CD4-positive, alpha-beta memory T cell (primary cell): Measurements from ENCODE around the gene FXR2. TPM values are rescaled to one million over a fixed set of nuclear protein-coding genes. Genes with fewer than 3 reads are reported as not detected.

Experiments
- CTCF ChIA-PET: fragments of 350-600 bp; sonication (Branson Sonifier 250); formaldehyde crosslinking; loops from one replicate; lab custom pipeline; 2021; ENCODE audit warnings: inconsistent platforms; ENCODE audit not compliant: partially characterized antibody; lab: Charles Lee
- POLR2A ChIA-PET: fragments of 350-600 bp; sonication (Branson Sonifier 250); formaldehyde crosslinking; loops from one replicate; lab custom pipeline; 2021; ENCODE audit not compliant: partially characterized antibody; lab: Charles Lee
- DNase-seq, 5 donors: peaks; one replicate each; pipeline versions ENCODE4 v3.0.0 to v3.0.0-alpha.2; 2020 to 2022; ENCODE audit warnings: mixed read lengths in 1 of 5
- H3K27ac ChIP-seq: one replicate; pipeline ENCODE4 v1.7.0; 2013; ENCODE audit warnings: low read depth, low read length
- H3K27me3 ChIP-seq: 2 replicates; pipeline ENCODE4 v1.7.0; 2013; ENCODE audit warnings: mild to moderate bottlenecking, low read length, moderate library complexity; ENCODE audit not compliant: insufficient read depth
- H3K36me3 ChIP-seq: 2 replicates; pipeline ENCODE4 v1.7.0; 2013; ENCODE audit warnings: mild to moderate bottlenecking, low read length, moderate library complexity; ENCODE audit not compliant: insufficient read depth
- H3K4me1 ChIP-seq: 2 replicates; pipeline ENCODE4 v1.7.0; 2013; ENCODE audit warnings: mild to moderate bottlenecking, low read length, moderate library complexity; ENCODE audit not compliant: insufficient read depth
- H3K4me3 ChIP-seq, 2 donors: one replicate each; pipeline ENCODE4 v1.7.0; 2013; ENCODE audit warnings: low read length in 2 of 2, mild to moderate bottlenecking in 1 of 2
- H3K9me3 ChIP-seq, 2 donors: one replicate each; pipeline ENCODE4 v1.7.0; 2013; ENCODE audit warnings: low read length in 2 of 2, control low read depth in 1 of 2; ENCODE audit not compliant: control insufficient read depth in 1 of 2
- H3K27ac Mint-ChIP-seq, 7 donors: one replicate each; pipeline ENCODE4 v1.8.0; 2020 to 2021; ENCODE audit warnings: mixed read lengths in 7 of 7, mild to moderate bottlenecking in 6 of 7, inconsistent platforms in 3 of 7, moderate library complexity in 3 of 7
- H3K27me3 Mint-ChIP-seq, 2 donors: one replicate each; pipeline ENCODE4 v1.8.0; 2020 to 2021; ENCODE audit warnings: mixed read lengths in 2 of 2
- H3K36me3 Mint-ChIP-seq, 2 donors: one replicate each; pipeline ENCODE4 v1.8.0; 2020 to 2021; ENCODE audit warnings: mixed read lengths in 2 of 2, inconsistent platforms in 1 of 2, mild to moderate bottlenecking in 1 of 2
- H3K4me1 Mint-ChIP-seq, 4 donors: one replicate each; pipeline ENCODE4 v1.8.0; 2020 to 2021; ENCODE audit warnings: mixed read lengths in 4 of 4, mild to moderate bottlenecking in 1 of 4
- H3K4me3 Mint-ChIP-seq, 8 donors: one replicate each; pipeline ENCODE4 v1.8.0; 2020 to 2021; ENCODE audit warnings: mixed read lengths in 8 of 8, mild to moderate bottlenecking in 7 of 8, moderate library complexity in 6 of 8, inconsistent platforms in 3 of 8
- H3K9me3 Mint-ChIP-seq, 8 donors: one replicate each; pipeline ENCODE4 v1.8.0; 2020 to 2021; ENCODE audit warnings: mixed read lengths in 8 of 8, mild to moderate bottlenecking in 5 of 8, inconsistent platforms in 3 of 8, moderate library complexity in 1 of 8
- intact Hi-C: fragments of 100-400 bp; cut with micrococcal nuclease; formaldehyde crosslinking; loops from one replicate; pipeline ENCODE4 v1.15.1; 2023
- polyA plus RNA-seq, 2 donors: library from polyadenylated mRNA; unstranded; fragments of 300-500 nt; fragmentation: Illumina TruSeq; gene quantifications; one replicate each; pipeline ENCODE4 v1.2.3, GENCODE V29; 2021
- total RNA-seq, 2 experiments: library from RNA; stranded (reverse); gene quantifications; one replicate each; pipeline ENCODE4 v1.2.3, GENCODE V29; 2021

FXR2 gene
- total and polyA plus RNA-seq, 4 experiments from 2014 or later, result 9.2 to 46.6 (median 31.4) TPM

- intact Hi-C loops, result no loop called here
- Histone ChIP-seq H3K27ac (no peak overlapping the region), H3K36me3 (no peaks in the 10 kb centered on the region), H3K9me3 (no peaks in the 10 kb centered on the region), H3K27me3 (peaks cover 13% of the 10 kb centered on the region), H3K4me3 (no peak overlapping the region), H3K4me1 (peaks cover 20% of the 10 kb centered on the region)
- ChIA-PET POLR2A (interaction anchor here (0.7 to 2.6 kb wide), 4 partner anchors 24 to 91 kb away, joined by 3 to 55 read pairs (median 10); partner anchors contain the start of genes FXR2, SAT2, TP53 and WRAP53), CTCF (interaction anchor here (0.7 to 2.5 kb wide), 6 partner anchors 19 to 67 kb away, joined by 3 to 6 read pairs (median 4); partner anchors contain the start of genes FXR2, TP53 and WRAP53)
- no peak for DNase-seq
- Mint-ChIP-seq H3K36me3 (no peaks in the 10 kb centered on the region), H3K27ac (no peak overlapping the region), H3K4me3 (peak overlapping the region in 7 of 8 donors; percentile 42 to 73 (median 63)), H3K9me3 (peaks cover 0 to 4% (median 0%) of the 10 kb centered on the region in 8 donors), H3K4me1 (peaks cover 10 to 16% (median 13%) of the 10 kb centered on the region in 4 donors), H3K27me3 (peaks cover 12 to 25% of the 10 kb centered on the region in 2 donors)
These were observed 37.1 kb upstream of the FXR2 start for GRCh38 chr17:7651665-7652387.

GRCh38 chr17:7651097-7651664 is 36.5 kb upstream of the FXR2 start:
- H3K9me3 ChIP-seq, result no peaks in the 10 kb centered on the region
- Mint-ChIP-seq H3K27ac (peak overlapping the region in 5 of 7 donors; percentile 41 to 92 (median 49)), H3K27me3 (peaks cover 15 to 28% of the 10 kb centered on the region in 2 donors), H3K4me3 (peak overlapping the region; percentile 78 to 86 (median 84)), H3K36me3 (no peaks in the 10 kb centered on the region), H3K4me1 (peaks cover 10 to 16% (median 13%) of the 10 kb centered on the region in 4 donors), H3K9me3 (peaks cover 0 to 4% (median 0%) of the 10 kb centered on the region in 8 donors)
- no peak overlapping the region for H3K27ac ChIP-seq
- POLR2A ChIA-PET, result interaction anchor here (0.7 to 2.6 kb wide), 5 partner anchors 23 to 417 kb away, joined by 3 to 55 read pairs (median 9); partner anchors contain the start of genes DVL2, FXR2, SAT2 and TP53
- H3K4me3 ChIP-seq, result peak overlapping the region; percentile 29 to 46
- peaks cover 13% of the 10 kb centered on the region for H3K27me3 ChIP-seq
- no peaks in the 10 kb centered on the region for H3K36me3 ChIP-seq
- CTCF ChIA-PET, result interaction anchor here (0.7 to 2.5 kb wide), 8 partner anchors 8 to 66 kb away, joined by 3 to 6 read pairs (median 4); partner anchors contain the start of genes FXR2, TP53 and WRAP53
- no peak for DNase-seq
- peaks cover 20% of the 10 kb centered on the region for H3K4me1 ChIP-seq
- intact Hi-C loops, result no loop called here

GRCh38 chr17:7650509-7651096 is 35.9 kb upstream of the FXR2 start, which contains the start of gene ATP1B2:
ATP1B2 (plus strand) TSS chr17:7650926; CDS start chr17:7651519, 593 bp downstream.
- Mint-ChIP-seq H3K27ac (peak within 1 kb of the TSS in 6 of 7 donors; percentile 45 to 92 (median 59)), H3K4me1 (peaks cover 10 to 16% (median 13%) of the 10 kb centered on the region in 4 donors), H3K4me3 (peak within 1 kb of the TSS; percentile 84 to 92 (median 90)), H3K27me3 (peaks cover 17 to 29% of the 10 kb centered on the region in 2 donors), H3K9me3 (peaks cover 0 to 4% (median 0%) of the 10 kb centered on the region in 8 donors), H3K36me3 (no peaks in the 10 kb centered on the region)
- Histone ChIP-seq H3K9me3 (no peaks in the 10 kb centered on the region), H3K27ac (no peak within 1 kb of the TSS), H3K27me3 (peaks cover 13% of the 10 kb centered on the region), H3K4me3 (peak within 1 kb of the TSS; percentile 39 to 46), H3K36me3 (no peaks in the 10 kb centered on the region), H3K4me1 (peaks cover 20% of the 10 kb centered on the region)
- ChIA-PET POLR2A (interaction anchor here (0.6 to 2.6 kb wide), 8 partner anchors 23 to 416 kb away, joined by 3 to 55 read pairs (median 3); partner anchors contain the start of genes DVL2, FXR2, MPDU1 and SAT2), CTCF (interaction anchor here (0.9 to 2.5 kb wide), 6 partner anchors 9 to 37 kb away, joined by 3 to 6 read pairs (median 5); partner anchors contain the start of genes FXR2, TP53 and WRAP53)
- intact Hi-C loops, result loop anchor here (1.0 kb wide), 1 partner anchor 38 kb away; the partner anchor contains the start of gene WRAP53
- DNase-seq, result peak; percentile 60 to 88 (median 63)

GRCh38 chr17:7647018-7647417 is 32.3 kb upstream of the FXR2 start:
- CTCF ChIA-PET, result no interaction called here
- intact Hi-C loops, result no loop called here
- peaks cover 13% of the 10 kb centered on the region for H3K27me3 ChIP-seq
- no peaks in the 10 kb centered on the region for H3K36me3 Mint-ChIP-seq
- H3K36me3 ChIP-seq, result no peaks in the 10 kb centered on the region
- DNase-seq, result no peak
- H3K4me1 ChIP-seq, result peaks cover 20% of the 10 kb centered on the region
- no peaks in the 10 kb centered on the region for H3K9me3 ChIP-seq
- POLR2A ChIA-PET, result no interaction called here
- peaks cover 16 to 22% (median 18%) of the 10 kb centered on the region in 4 donors for H3K4me1 Mint-ChIP-seq
- no peak overlapping the region for H3K27ac Mint-ChIP-seq
- no peak overlapping the region for H3K27ac ChIP-seq
- H3K9me3 Mint-ChIP-seq, result peaks cover 0 to 4% (median 0%) of the 10 kb centered on the region in 8 donors
- no peak overlapping the region for H3K4me3 Mint-ChIP-seq
- peaks cover 20 to 23% of the 10 kb centered on the region in 2 donors for H3K27me3 Mint-ChIP-seq
- H3K4me3 ChIP-seq, result no peak overlapping the region

- Histone ChIP-seq H3K36me3 (no peaks in the 10 kb centered on the region), H3K9me3 (no peaks in the 10 kb centered on the region), H3K27ac (no peak overlapping the region), H3K4me1 (peaks cover 15% of the 10 kb centered on the region), H3K4me3 (no peak overlapping the region), H3K27me3 (peaks cover 13% of the 10 kb centered on the region)
- Mint-ChIP-seq H3K4me3 (no peak overlapping the region), H3K9me3 (peaks cover 0 to 4% (median 0%) of the 10 kb centered on the region in 8 donors), H3K4me1 (peaks cover 17 to 28% (median 21%) of the 10 kb centered on the region in 4 donors), H3K27ac (peak overlapping the region in 1 of 7 donors; percentile 79), H3K27me3 (peaks cover 20 to 22% of the 10 kb centered on the region in 2 donors), H3K36me3 (no peaks in the 10 kb centered on the region)
- ChIA-PET CTCF (no interaction called here), POLR2A (no interaction called here)
- DNase-seq, result no peak
- intact Hi-C loops, result no loop called here
These were observed 31.8 kb upstream of the FXR2 start for GRCh38 chr17:7646457-7646856.

GRCh38 chr17:7644775-7645174 is 30.1 kb upstream of the FXR2 start:
- peak overlapping the region in 1 of 7 donors; percentile 66 for H3K27ac Mint-ChIP-seq
- no peak overlapping the region for H3K27ac ChIP-seq

More at GRCh38 chr17:7644775-7645174, 30.1 kb upstream of the FXR2 start:
- ChIA-PET CTCF (no interaction called here), POLR2A (no interaction called here)
- Mint-ChIP-seq H3K27me3 (peaks cover 9 to 11% of the 10 kb centered on the region in 2 donors), H3K36me3 (no peaks in the 10 kb centered on the region), H3K9me3 (no peaks in the 10 kb centered on the region), H3K4me1 (peaks cover 6 to 14% (median 10%) of the 10 kb centered on the region in 4 donors), H3K4me3 (no peak overlapping the region)
- intact Hi-C loops, result no loop called here
- Histone ChIP-seq H3K36me3 (no peaks in the 10 kb centered on the region), H3K4me3 (no peak overlapping the region), H3K27me3 (no peaks in the 10 kb centered on the region), H3K9me3 (no peaks in the 10 kb centered on the region), H3K4me1 (peaks cover under 1% of the 10 kb centered on the region)
- no peak for DNase-seq
